Mucosa of stomach (tissue), 1 donor: ENCODE results near the gene ADGRB2.

Experiments used
- H3K27me3 ChIP-seq: one replicate; pipeline ENCODE4 v1.7.0; 2013; ENCODE audit warnings: mild to moderate bottlenecking, low read length; ENCODE audit not compliant: control insufficient read depth, insufficient read depth
- H3K36me3 ChIP-seq: one replicate; pipeline ENCODE4 v1.7.0; 2013; ENCODE audit warnings: low read length; ENCODE audit not compliant: control insufficient read depth, insufficient read depth
- H3K4me1 ChIP-seq: one replicate; pipeline ENCODE4 v1.7.0; 2013; ENCODE audit warnings: mild to moderate bottlenecking, low read length; ENCODE audit not compliant: control insufficient read depth, insufficient read depth
- H3K4me3 ChIP-seq: one replicate; pipeline ENCODE4 v1.7.0; 2013; ENCODE audit warnings: low read length
- H3K9ac ChIP-seq: one replicate; pipeline ENCODE4 v1.7.0; 2013; ENCODE audit warnings: mild to moderate bottlenecking, low read length, moderate library complexity
- H3K9me3 ChIP-seq: one replicate; pipeline ENCODE4 v1.7.0; 2013; ENCODE audit warnings: mild to moderate bottlenecking, low read length, moderate library complexity; ENCODE audit not compliant: control insufficient read depth
- donor health status: Pancreatic carcinoma.

The ADGRB2 gene

GRCh38 chr1:31764312-31765040 lies at the start of gene ADGRB2:
TSS of gene ADGRB2 (minus strand) at chr1:31764340. CDS start at chr1:31757221, 7,119 bp downstream.
- H3K36me3 ChIP-seq = peaks cover 4% of the 10 kb centered on the region
- H3K4me3 ChIP-seq = no peak within 1 kb of the TSS
- H3K9ac ChIP-seq = no peak within 1 kb of the TSS
- peaks cover 74% of the 10 kb centered on the region for H3K27me3 ChIP-seq
- no peaks in the 10 kb centered on the region for H3K9me3 ChIP-seq
- peaks cover 30% of the 10 kb centered on the region for H3K4me1 ChIP-seq

- Histone ChIP-seq H3K4me1 (no peaks in the 10 kb centered on the region), H3K9ac (no peak overlapping the region), H3K27me3 (no peaks in the 10 kb centered on the region), H3K9me3 (no peaks in the 10 kb centered on the region), H3K4me3 (no peak overlapping the region), H3K36me3 (no peaks in the 10 kb centered on the region)
These were observed 48.2 kb upstream of the ADGRB2 start for GRCh38 chr1:31812158-31812829.

- Histone ChIP-seq H3K4me1 (no peaks in the 10 kb centered on the region), H3K4me3 (no peak overlapping the region), H3K27me3 (no peaks in the 10 kb centered on the region), H3K9me3 (no peaks in the 10 kb centered on the region), H3K9ac (no peak overlapping the region), H3K36me3 (no peaks in the 10 kb centered on the region)
These were observed 47.5 kb upstream of the ADGRB2 start for GRCh38 chr1:31811605-31812004.

GRCh38 chr1:31809698-31810097 lies 45.6 kb upstream of the ADGRB2 start:
- Histone ChIP-seq H3K9ac (no peak overlapping the region), H3K27me3 (no peaks in the 10 kb centered on the region), H3K9me3 (no peaks in the 10 kb centered on the region), H3K36me3 (no peaks in the 10 kb centered on the region), H3K4me1 (no peaks in the 10 kb centered on the region), H3K4me3 (no peak overlapping the region)

- no peaks in the 10 kb centered on the region for H3K36me3 ChIP-seq
- no peaks in the 10 kb centered on the region for H3K27me3 ChIP-seq
- no peaks in the 10 kb centered on the region for H3K4me1 ChIP-seq
- H3K9ac ChIP-seq = no peak overlapping the region
- H3K4me3 ChIP-seq = no peak overlapping the region
- no peaks in the 10 kb centered on the region for H3K9me3 ChIP-seq
These were observed 43.3 kb upstream of the ADGRB2 start for GRCh38 chr1:31807273-31808048.

- Histone ChIP-seq H3K9ac (no peak overlapping the region), H3K4me1 (no peaks in the 10 kb centered on the region), H3K9me3 (no peaks in the 10 kb centered on the region), H3K36me3 (no peaks in the 10 kb centered on the region), H3K4me3 (no peak overlapping the region), H3K27me3 (no peaks in the 10 kb centered on the region)
These were observed 41.2 kb upstream of the ADGRB2 start for GRCh38 chr1:31805318-31805717.

GRCh38 chr1:31804098-31804497 lies 40.0 kb upstream of the ADGRB2 start:
- Histone ChIP-seq H3K4me1 (peaks cover under 1% of the 10 kb centered on the region), H3K27me3 (no peaks in the 10 kb centered on the region), H3K9me3 (no peaks in the 10 kb centered on the region), H3K4me3 (no peak overlapping the region), H3K36me3 (no peaks in the 10 kb centered on the region), H3K9ac (no peak overlapping the region)

- no peak overlapping the region for H3K9ac ChIP-seq
- H3K9me3 ChIP-seq = no peaks in the 10 kb centered on the region
- H3K27me3 ChIP-seq = peaks cover 4% of the 10 kb centered on the region
- no peak overlapping the region for H3K4me3 ChIP-seq
- H3K36me3 ChIP-seq = no peaks in the 10 kb centered on the region
- peaks cover 5% of the 10 kb centered on the region for H3K4me1 ChIP-seq
These were observed 39.5 kb upstream of the ADGRB2 start for GRCh38 chr1:31803610-31804009.

GRCh38 chr1:31802190-31803150 lies 38.3 kb upstream of the ADGRB2 start:
- H3K9ac ChIP-seq = peak overlapping the region; percentile 15
- peak overlapping the region; percentile 14 for H3K4me3 ChIP-seq
- H3K27me3 ChIP-seq = peaks cover 8% of the 10 kb centered on the region

GRCh38 chr1:31801458-31801857 lies 37.3 kb upstream of the ADGRB2 start:
- H3K9ac ChIP-seq = no peak overlapping the region
- H3K4me1 ChIP-seq = peaks cover 7% of the 10 kb centered on the region

More at GRCh38 chr1:31802190-31803150, 38.3 kb upstream of the ADGRB2 start:
- H3K36me3 ChIP-seq = no peaks in the 10 kb centered on the region
- H3K4me1 ChIP-seq = peaks cover 7% of the 10 kb centered on the region
- no peaks in the 10 kb centered on the region for H3K9me3 ChIP-seq

GRCh38 chr1:31800674-31800967 lies 36.5 kb upstream of the ADGRB2 start:
- Histone ChIP-seq H3K4me1 (peaks cover 7% of the 10 kb centered on the region), H3K9me3 (no peaks in the 10 kb centered on the region), H3K9ac (no peak overlapping the region), H3K27me3 (peaks cover 8% of the 10 kb centered on the region), H3K36me3 (no peaks in the 10 kb centered on the region), H3K4me3 (no peak overlapping the region)

More at GRCh38 chr1:31801458-31801857, 37.3 kb upstream of the ADGRB2 start:
- Histone ChIP-seq H3K27me3 (peaks cover 8% of the 10 kb centered on the region), H3K9me3 (no peaks in the 10 kb centered on the region), H3K4me3 (no peak overlapping the region), H3K36me3 (no peaks in the 10 kb centered on the region)
